ENCODE measurements around the gene TNFRSF18.

The TNFRSF18 gene

GRCh38 chr1:1173793-1174415 is 32.5 kb downstream of the TNFRSF18 start, which contains the start of gene TTLL10:
Gene TTLL10, plus strand, starts transcription at chr1:1173880. Its CDS starts 5,336 bp downstream, at chr1:1179216.
- no peak for DNase-seq

- DNase-seq, result no peak
Measured at GRCh38 chr1:1173061-1173792, 33.2 kb downstream of the TNFRSF18 start.

GRCh38 chr1:1171546-1172340 is 34.6 kb downstream of the TNFRSF18 start:
- DNase-seq, result no peak

DNA sequence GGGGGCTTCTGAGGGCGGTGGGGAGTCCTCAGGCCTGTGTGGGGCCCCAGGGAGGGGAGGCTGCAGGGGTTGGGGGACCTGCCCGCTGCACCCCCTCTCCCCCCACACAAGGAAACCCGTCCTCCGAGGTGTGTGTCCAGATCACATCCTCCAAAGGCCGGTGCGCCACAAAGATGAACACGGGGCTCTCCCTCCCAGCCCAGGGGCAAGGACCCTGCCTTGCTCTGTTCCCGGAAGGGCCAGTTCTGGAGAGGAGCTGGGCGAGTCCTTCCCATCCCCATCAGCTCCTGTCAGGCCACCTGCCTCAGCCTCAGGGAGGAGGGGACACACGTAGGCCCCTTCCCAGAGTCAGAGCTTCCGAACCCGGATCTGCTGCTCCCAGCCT is 35.2 kb downstream of the TNFRSF18 start:
- DNase-seq, result no peak

DNA sequence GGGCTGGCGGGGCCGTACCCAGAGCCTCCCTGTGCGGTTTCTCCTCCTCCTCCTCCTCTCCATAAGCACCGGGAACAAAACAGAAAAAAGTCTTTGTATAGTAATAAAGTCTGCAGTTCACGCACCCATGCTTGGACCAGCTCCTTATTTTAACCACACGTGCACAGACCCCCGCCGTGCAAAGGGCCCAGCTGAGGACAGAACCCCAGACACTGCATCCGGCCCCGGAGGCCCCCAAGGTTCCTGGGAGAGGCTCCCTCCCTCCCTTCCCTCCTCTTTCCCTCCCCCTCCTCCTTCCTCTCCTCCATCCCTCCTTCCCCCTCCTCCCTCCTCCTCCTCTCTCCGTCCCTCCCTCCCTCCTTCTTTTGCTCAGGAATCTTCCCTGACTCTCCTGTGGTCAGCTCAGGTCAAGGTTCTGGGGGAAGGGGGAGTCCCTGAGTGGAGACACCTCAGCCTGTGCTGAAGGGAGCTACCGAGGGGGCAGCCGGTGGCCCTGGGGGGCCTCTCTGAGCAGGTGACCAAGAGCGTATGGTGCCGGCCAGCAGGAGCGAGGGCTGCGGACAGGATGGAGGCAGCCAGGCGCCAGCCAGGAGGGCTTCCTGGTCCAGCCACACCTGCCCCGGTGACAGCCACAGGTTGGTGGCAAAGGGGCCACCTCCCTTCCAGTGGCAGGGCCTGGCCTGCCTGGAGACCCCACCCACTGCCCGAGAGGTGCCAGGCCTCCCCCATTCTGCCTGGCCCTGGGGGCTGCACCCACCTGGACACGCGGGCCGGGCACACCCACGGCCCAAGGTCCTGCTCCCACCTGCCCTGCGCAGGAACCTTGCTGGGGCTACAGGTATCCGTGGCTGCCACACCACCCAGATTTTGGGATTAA is 35.9 kb downstream of the TNFRSF18 start:
- DNase-seq, result no peak

DNA sequence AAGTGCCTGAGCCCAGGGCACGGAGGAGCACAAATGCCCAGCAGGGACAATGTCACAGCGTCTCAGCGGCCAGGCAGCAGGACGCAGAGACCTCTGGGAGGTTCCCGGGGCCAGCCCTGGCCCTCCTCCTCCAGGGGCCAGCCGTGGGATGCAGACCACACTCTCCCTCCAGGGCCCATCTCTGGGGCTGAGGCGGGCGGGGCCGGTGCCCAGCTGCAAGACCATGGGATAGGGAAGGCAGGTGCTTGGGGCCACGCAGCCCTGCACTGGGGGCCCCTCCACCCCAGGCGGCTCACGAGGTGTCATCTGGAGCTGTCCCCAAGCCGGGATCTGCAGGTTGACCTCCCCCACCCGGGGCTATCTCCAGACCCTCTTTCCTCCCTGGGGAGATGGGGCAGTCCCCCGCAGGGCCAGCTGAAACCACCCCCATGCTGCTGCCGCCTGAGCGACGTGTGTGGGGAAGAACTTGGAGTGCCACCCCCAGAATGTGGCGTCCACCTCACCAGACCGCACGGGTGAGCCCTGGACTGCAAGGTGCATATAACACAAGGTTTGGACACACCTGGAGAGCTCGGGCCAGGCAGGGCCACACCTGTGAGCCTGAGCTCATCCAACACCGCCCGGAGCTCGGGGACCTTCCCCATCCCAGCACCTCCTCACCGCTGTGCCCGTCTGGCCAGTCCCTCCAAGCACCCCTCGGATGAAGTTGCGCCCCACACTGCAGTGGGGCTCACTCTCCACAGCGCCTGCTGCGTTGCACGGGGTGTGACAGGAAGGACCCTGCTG is 36.8 kb downstream of the TNFRSF18 start:
- DNase-seq, result no peak

- no peak for DNase-seq
Measured at GRCh38 chr1:1168451-1169411, 37.7 kb downstream of the TNFRSF18 start.

GRCh38 chr1:1167841-1168450 is 38.4 kb downstream of the TNFRSF18 start:
- no peak for DNase-seq

DNA sequence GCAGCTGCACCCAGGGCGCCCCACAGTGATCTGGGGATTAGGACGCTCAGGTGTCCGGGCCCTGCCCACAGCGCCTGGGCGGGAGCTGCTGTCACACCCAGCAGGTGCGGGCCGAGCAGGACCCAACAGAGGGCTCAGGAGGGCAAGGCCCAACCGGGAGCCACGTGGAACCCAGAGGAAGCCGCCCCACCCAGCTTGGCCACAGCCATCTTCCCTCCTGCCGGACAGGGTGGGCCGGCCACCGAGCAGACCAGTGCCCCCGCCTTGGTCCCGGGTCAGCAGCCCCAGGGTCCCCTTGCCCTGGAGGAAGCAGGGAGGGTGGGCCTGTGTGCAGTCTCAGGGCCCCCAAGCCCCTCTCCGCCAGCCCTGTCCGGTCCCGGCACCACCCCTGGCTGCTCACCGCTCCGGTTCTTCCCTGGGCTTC is 39.0 kb downstream of the TNFRSF18 start:
- no peak for DNase-seq

DNA sequence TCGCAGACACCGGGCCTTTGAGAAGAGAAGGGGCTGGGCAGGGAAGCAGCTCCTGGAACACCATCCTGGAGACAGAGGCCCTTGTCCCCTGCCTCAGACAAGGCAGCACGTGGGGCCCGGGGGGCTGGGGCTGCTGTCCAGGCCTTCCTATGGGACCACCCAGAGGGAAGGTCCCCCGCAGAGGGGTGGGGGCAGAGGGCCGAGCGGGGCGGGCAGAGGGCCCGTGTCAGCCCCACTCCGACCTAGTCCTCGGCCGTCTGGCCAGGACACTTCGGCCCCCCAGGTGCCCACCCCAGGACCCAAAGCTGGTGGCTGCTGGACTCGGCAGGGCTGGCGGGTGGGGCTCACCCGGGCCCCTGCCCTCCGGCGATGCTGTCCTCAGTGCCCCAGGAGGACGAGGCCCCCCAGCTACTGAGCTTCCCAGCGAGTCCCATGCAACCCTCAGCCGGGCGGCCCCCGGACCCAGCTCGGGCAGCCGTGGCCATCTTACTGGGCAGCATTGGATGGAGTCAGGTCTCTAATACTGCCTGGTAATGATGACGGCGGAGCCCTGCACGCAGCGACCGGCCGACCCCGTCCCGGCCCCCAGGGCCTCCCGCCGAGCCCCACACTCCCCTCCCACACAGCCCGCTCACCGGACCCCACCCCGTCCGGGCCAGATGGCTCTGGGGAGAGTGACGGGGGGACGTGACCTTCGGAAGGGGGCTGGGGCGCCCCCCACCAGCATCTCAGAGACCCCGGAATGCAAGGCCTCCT is 39.6 kb downstream of the TNFRSF18 start:
- DNase-seq, result no peak

- DNase-seq, result no peak
Measured at GRCh38 chr1:1165900-1166421, 40.4 kb downstream of the TNFRSF18 start.

DNA sequence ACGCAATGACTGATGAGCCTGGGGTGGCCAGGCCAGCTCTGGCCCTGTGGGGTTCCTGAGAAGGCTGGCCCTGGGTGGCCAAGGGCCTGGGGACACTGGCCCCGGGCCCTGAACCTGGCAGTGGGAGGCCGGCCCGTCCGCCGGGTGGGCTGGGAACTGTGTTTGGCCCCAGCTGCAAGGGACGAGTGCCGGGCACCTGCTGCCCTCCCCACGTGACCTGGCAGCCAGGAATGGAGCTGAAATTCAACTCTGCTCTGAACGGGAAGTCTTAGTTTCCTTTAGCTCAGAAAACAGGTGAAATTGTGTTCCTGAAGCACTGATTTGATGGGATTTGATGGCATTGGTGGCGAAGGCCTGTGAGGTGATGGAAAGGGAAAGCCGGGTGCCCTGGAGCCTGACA is 40.9 kb downstream of the TNFRSF18 start:
- no peak for DNase-seq

DNA sequence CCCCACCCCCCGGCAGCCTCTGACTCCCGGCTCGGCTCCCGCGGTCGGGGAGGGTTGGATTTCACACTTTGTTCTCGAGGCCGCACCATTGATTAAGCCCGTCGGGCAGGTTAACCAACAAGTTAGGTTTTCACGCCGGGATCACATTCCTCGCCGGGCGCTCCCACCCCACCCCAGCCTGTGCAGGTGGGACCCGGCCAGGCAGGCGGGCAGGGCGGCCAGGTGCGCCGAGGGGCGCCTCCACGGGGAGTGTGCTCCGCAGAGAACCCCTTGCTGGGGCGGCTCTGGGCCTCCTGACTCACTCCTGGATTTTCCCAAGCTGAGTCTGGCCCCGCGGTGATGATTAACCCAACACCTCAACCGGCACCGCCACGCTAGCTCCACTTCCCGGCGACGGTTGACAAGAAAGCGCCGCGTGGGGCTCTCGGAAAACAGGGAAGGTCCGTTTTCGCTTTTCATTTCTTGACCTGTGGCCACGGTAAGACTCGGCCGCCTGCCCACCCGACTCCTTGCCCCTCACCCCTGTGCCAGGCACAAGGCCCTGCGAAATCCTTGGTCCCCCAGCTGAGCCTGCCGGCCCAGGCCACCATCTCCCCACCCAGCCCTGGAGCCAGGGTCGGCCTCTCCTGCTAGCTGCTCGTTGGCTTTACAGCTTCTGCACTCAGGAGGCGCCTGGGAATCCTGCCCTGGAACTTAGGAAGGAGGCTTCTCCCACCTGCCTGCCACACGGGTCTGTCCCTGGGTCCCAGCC is 41.5 kb downstream of the TNFRSF18 start:
- DNase-seq, result no peak

- DNase-seq, result peak; percentile 31
Measured at GRCh38 chr1:1164361-1164700, 42.1 kb downstream of the TNFRSF18 start.

DNA sequence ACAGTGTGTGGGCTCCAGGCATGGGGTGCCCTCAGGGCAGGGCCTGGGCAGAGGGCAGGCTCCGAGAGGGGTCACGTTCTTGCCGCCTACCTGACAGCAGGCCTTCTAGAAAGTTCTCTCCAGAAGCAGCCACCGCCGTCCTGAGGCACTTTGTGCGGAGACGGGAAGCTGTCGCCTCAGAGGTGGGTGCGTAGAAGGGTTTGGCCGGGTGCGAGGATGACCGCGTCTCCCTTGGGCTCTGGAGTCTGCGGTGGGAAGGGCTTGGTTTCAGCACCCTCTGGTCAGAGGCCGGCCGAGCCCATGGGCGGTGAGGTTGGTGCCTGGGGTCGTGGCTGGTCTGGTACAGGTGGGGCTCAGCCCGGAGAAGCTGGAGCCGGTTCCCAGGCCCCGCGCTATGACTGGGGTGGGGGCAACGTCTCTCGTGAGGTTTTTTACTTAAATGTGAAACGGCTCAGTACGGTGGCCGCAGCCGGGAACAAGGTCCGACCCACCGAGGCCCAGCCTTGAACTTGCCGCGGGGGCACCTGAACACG is 42.8 kb downstream of the TNFRSF18 start:
- no peak for DNase-seq

- DNase-seq, result peak; percentile 96
Measured at GRCh38 chr1:1162597-1163537, 43.5 kb downstream of the TNFRSF18 start.

DNA sequence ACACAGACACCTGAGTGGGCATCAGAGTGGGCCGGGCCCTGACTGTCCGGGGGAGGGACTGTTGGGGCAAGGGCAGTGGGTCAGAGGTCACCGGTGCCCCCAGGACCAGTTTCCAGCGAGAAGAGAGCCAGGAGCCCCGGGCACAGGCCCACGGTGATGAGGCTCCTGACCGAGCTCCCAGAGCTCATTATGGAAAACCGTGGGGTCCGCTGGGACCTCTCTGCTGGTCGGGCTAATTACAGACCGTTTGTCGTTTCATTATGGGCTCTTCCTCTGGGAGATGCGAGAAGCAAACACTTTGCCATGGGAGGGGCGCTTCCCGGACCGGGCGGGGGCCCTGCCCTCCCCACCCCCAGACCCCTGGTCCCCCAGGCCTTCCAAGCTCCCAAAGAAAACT is 44.7 kb downstream of the TNFRSF18 start:
- DNase-seq, result no peak

All from NCI-H1105 (cell line).